Measurements from ENCODE around the gene ALDH1L1. TPM values are rescaled to one million over a fixed set of nuclear protein-coding genes. Genes with fewer than 3 reads are reported as not detected.
A peak's percentile ranks its signal among the peaks of the same experiment; 100 is the strongest.

The ALDH1L1 gene
- polyA plus RNA-seq, 5 donors: 0.26 to 1.1 (median 0.40) TPM

- no peak for DNase-seq
These were observed 17.0 kb upstream of the ALDH1L1 start for GRCh38 chr3:126197343-126197742.

- DNase-seq: no peak
These were observed 14.4 kb upstream of the ALDH1L1 start for GRCh38 chr3:126194713-126195305.

GRCh38 chr3:126191246-126191645, 10.9 kb upstream of the ALDH1L1 start:
- no peak for DNase-seq

- no peak for DNase-seq
These were observed 7.5 kb upstream of the ALDH1L1 start for GRCh38 chr3:126187920-126188319.

- DNase-seq: no peak
These were observed 6.4 kb upstream of the ALDH1L1 start for GRCh38 chr3:126186749-126187148.

GRCh38 chr3:126186271-126186670, 5.9 kb upstream of the ALDH1L1 start:
- no peak for DNase-seq

GRCh38 chr3:126184465-126185000, 4.1 kb upstream of the ALDH1L1 start:
- DNase-seq: no peak

GRCh38 chr3:126181398-126181725, 976 bp upstream of the ALDH1L1 start:
- DNase-seq: no peak

- peak in 1 of 2 donors; percentile 1 for DNase-seq
These were observed 435 bp downstream of the ALDH1L1 start for GRCh38 chr3:126179825-126180476.

GRCh38 chr3:126170073-126170777, 10.2 kb downstream of the ALDH1L1 start:
- no peak for DNase-seq

- no peak for DNase-seq
These were observed 12.8 kb downstream of the ALDH1L1 start for GRCh38 chr3:126167566-126167965.

GRCh38 chr3:126166009-126166408, 14.4 kb downstream of the ALDH1L1 start:
- DNase-seq: no peak

GRCh38 chr3:126161309-126161708, 19.1 kb downstream of the ALDH1L1 start:
- DNase-seq: no peak

GRCh38 chr3:126160243-126161210, 19.9 kb downstream of the ALDH1L1 start:
- no peak for DNase-seq

GRCh38 chr3:126159476-126159875, 20.9 kb downstream of the ALDH1L1 start:
- no peak for DNase-seq

- DNase-seq: no peak
These were observed 21.4 kb downstream of the ALDH1L1 start for GRCh38 chr3:126158912-126159454.

- DNase-seq: no peak
These were observed 22.1 kb downstream of the ALDH1L1 start for GRCh38 chr3:126158016-126158911.

- DNase-seq: no peak
These were observed 23.2 kb downstream of the ALDH1L1 start for GRCh38 chr3:126157083-126157768.

- no peak for DNase-seq
These were observed 23.9 kb downstream of the ALDH1L1 start for GRCh38 chr3:126156468-126156867.

GRCh38 chr3:126155819-126156218, 24.6 kb downstream of the ALDH1L1 start:
- DNase-seq: no peak
